GM19463 (cell line): ENCODE results near the gene TTLL6.
"Not testable (repeated sequence)": the region's sequence is repeated elsewhere in the genome, so short reads cannot be mapped to it uniquely, and the experiment has no call there.

Source experiments
- ATAC-seq: cut with Tn5 transposase; IDR thresholded peaks from one replicate; pipeline ENCODE4 v1.9.1; 2021; ENCODE audit warnings: mild to moderate bottlenecking, moderate library complexity; ENCODE audit not compliant: unreplicated experiment

Gene TTLL6

GRCh38 chr17:48816774-48817590 is at the start of gene TTLL6:
Gene TTLL6, minus strand, starts transcription at chr17:48817229. Its CDS starts 157 bp downstream, at chr17:48817072.
- peak; percentile 97 for ATAC-seq

GRCh38 chr17:48860456-48860855 is 43.4 kb upstream of the TTLL6 start:
- no peak for ATAC-seq

- ATAC-seq, result no peak
Measured at GRCh38 chr17:48860034-48860433, 43.0 kb upstream of the TTLL6 start.

- ATAC-seq, result no peak
Measured at GRCh38 chr17:48856122-48856821, 39.2 kb upstream of the TTLL6 start.

- no peak for ATAC-seq
Measured at GRCh38 chr17:48854774-48855476, 37.9 kb upstream of the TTLL6 start.

- ATAC-seq, result no peak
Measured at GRCh38 chr17:48850792-48851323, 33.8 kb upstream of the TTLL6 start.

- no peak for ATAC-seq
Measured at GRCh38 chr17:48843187-48843900, 26.3 kb upstream of the TTLL6 start.

GRCh38 chr17:48842746-48843145 is 25.7 kb upstream of the TTLL6 start:
- no peak for ATAC-seq

- peak; percentile 85 for ATAC-seq
Measured at GRCh38 chr17:48841395-48841831, 24.4 kb upstream of the TTLL6 start.

- no peak for ATAC-seq
Measured at GRCh38 chr17:48840441-48840840, 23.4 kb upstream of the TTLL6 start.

- not testable (repeated sequence) for ATAC-seq
Measured at GRCh38 chr17:48837458-48837857, 20.4 kb upstream of the TTLL6 start.

GRCh38 chr17:48835971-48836370 is 18.9 kb upstream of the TTLL6 start:
- no peak for ATAC-seq

- no peak for ATAC-seq
Measured at GRCh38 chr17:48834973-48835372, 17.9 kb upstream of the TTLL6 start.

- no peak for ATAC-seq
Measured at GRCh38 chr17:48831549-48831883, 14.5 kb upstream of the TTLL6 start.

GRCh38 chr17:48830840-48831548 is 14.0 kb upstream of the TTLL6 start, which contains the start of gene CALCOCO2:
Gene CALCOCO2, plus strand, starts transcription at chr17:48831035. Its CDS starts 10,673 bp downstream, at chr17:48841708.
- ATAC-seq, result peak; percentile 82

- no peak for ATAC-seq
Measured at GRCh38 chr17:48825446-48826381, 8.7 kb upstream of the TTLL6 start.

GRCh38 chr17:48820936-48821335 is 3.9 kb upstream of the TTLL6 start:
- not testable (repeated sequence) for ATAC-seq

GRCh38 chr17:48819466-48819865 is 2.4 kb upstream of the TTLL6 start:
- no peak for ATAC-seq

GRCh38 chr17:48818361-48818841 is 1.4 kb upstream of the TTLL6 start:
- ATAC-seq, result no peak
